Motor neuron (in vitro differentiated cells): ENCODE data around the gene NHERF1. TPM values are rescaled to one million over a fixed set of nuclear protein-coding genes. Genes with fewer than 3 reads are reported as not detected.

Experiments
- ATAC-seq, 8 experiments: fragments of 200-7000 bp; cut with Tn5 transposase; replicated peaks in 6 of 8; 2 replicates each; pipeline ENCODE4 v1.8.0; 2021; ENCODE audit warnings: mild to moderate bottlenecking in 8 of 8, moderate library complexity in 8 of 8
- H3K27ac ChIP-seq, 2 donors: fragments of 250-450 bp; sonication (Bioruptor Pico); 2 replicates each; pipeline ENCODE4 v1.9.0; 2021; ENCODE audit warnings: antibody characterized with exemption in 2 of 2, mild to moderate bottlenecking in 2 of 2, moderate library complexity in 1 of 2
- H3K4me1 ChIP-seq, 2 donors: fragments of 250-450 bp; sonication (Bioruptor Pico); replicated peaks in 1 of 2; 2 replicates each; pipeline ENCODE4 v1.6.1; 2021; ENCODE audit warnings: antibody characterized with exemption in 2 of 2, mild to moderate bottlenecking in 2 of 2, moderate library complexity in 1 of 2
- H3K4me3 ChIP-seq, 5 donors: fragments of 250-450 bp; sonication (Bioruptor Pico); 2 replicates each; pipeline ENCODE4 v1.9.0; 2021; ENCODE audit warnings: antibody characterized with exemption in 5 of 5, mild to moderate bottlenecking in 5 of 5, moderate library complexity in 4 of 5
- WGBS, 10 experiments: fragments of 450-650 bp; shearing (Covaris generic); methylation state at CpG; one replicate each; pipeline ENCODE4 v1.0.0; 2022; 5-methylcytosine and 5-hydroxymethylcytosine counted together
- in situ Hi-C, 9 experiments: fragments of 400-800 bp; cut with MboI; loops; one replicate each; pipeline ENCODE4 v1.15.0; 2021; ENCODE audit warnings: low sequenced_read_pairs in 9 of 9, low pct_unique_long_range_greater_than_20kb in 2 of 9; ENCODE audit not compliant: unreplicated experiment in 9 of 9
- total RNA-seq, 8 experiments: library from RNA; unstranded; fragments of 300-600 nt; gene quantifications; 2 replicates each; pipeline versions ENCODE4 v1.2.3 to v1.2.4, GENCODE V29; 2022

NHERF1 gene
- total RNA-seq, 8 experiments from 2014 or later, result 2.9 to 35.4 (median 12.9) TPM

DNA sequence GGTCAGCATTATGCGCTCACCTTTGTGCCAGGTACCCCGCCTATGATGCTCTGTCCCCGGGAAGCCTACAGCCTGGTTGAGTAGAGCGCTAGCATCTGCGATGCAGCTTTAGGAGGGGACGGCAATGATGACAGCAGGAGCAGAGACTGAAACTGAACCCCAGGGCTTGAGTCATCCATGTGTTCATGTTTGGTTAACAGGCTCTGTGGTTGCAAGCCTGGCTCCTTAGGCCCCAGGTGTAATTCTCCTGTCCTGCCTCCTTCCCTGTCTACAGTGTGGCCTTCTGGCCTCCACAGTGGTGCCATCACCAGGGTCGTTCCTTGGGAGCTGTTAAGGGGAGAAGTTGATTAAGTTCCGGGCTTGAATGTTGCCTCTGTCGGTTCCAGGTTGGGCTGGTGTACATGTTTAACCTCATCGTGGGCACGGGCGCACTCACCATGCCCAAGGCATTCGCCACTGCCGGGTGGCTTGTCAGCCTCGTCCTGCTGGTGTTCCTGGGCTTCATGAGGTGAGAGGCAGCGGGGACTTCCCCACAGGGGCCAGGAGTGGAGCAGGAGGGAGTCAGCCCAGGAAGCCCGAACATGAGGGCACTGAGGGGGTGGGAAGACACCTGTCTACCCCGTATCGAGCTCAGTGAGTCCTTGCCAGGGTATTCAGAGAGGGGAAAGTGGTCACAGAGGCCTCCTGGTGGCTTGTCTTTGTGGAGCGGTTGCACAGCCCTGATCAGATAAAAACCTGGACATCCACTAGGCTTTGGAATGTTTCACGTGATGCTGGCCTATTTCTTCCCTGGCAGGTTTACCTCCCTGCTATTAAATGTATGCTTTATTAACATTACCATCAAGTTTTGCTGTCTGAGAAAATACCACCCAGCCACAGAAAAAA is 36.9 kb downstream of the NHERF1 start:
- Histone ChIP-seq H3K4me3 (no peak overlapping the region), H3K4me1 (peaks cover 5 to 10% of the 10 kb centered on the region in 2 donors), H3K27ac (no peak overlapping the region)
- no peak for ATAC-seq
- in situ Hi-C loops, result no loop called here
- WGBS, 10 experiments, result 81 to 100% (median 93%) methylated on average over 2 to 18 of the region's 21 CpGs; no CpG with 5 or more reads in 1 of the 10 experiments

DNA sequence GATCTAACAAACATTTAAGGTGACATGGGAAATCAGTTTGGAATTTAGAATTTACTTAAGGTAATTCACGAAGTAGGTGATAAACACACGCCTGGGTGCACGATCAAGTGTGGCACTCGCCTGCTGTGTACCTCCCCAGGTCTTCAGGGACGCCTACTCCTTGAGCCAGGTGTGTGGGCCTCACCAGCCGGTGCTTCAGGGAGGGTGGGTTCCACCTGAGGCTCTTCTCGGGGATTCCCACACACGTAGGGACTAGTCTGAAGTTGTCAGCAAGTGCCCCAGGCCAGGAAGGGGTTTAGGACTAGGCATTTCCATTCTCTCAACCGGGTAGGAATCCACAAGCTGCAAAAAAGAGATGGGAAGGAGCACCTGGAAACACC is 37.5 kb downstream of the NHERF1 start:
- WGBS, 10 experiments, result 40 to 97% (median 91%) methylated on average over 1 to 7 of the region's 9 CpGs; no CpG with 5 or more reads in 6 of the 10 experiments
- in situ Hi-C loops, result no loop called here
- ATAC-seq, result no peak
- Histone ChIP-seq H3K27ac (no peak overlapping the region), H3K4me1 (peaks cover 5 to 10% of the 10 kb centered on the region in 2 donors), H3K4me3 (no peak overlapping the region)

DNA sequence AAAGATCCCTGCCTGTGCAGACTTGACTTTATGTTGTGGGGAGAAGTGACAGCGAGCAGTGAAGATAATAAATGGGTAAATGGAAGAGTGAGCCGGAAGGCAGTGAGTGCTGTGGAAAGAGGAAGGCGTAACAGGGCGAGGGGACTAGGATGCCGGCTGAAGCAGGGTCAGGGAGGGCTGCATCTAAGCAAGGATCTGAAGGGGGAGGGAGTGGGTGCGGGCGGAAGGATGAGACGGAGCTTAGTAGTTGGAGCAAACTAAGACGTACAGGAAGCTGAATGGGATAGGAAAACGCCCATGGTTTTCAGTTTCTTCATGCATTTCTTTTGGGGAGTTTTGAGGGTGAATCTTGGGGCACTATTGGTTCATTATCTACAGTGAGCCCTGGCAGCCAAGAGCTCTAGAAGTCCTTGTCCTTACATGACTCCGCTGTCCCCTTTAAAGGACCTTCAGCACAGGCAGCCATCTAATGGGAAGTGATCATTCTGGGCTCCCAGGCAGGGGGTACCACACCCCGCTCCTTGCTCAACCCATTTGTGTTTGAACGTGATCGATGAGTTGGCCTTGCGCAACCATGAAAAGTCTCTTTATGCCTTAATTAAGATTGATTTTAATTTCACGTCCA is 38.1 kb downstream of the NHERF1 start:
- ATAC-seq, result no peak
- 48 to 100% (median 80%) methylated on average over 1 to 11 of the region's 16 CpGs; no CpG with 5 or more reads in 2 of the 10 experiments for WGBS, 10 experiments

DNA sequence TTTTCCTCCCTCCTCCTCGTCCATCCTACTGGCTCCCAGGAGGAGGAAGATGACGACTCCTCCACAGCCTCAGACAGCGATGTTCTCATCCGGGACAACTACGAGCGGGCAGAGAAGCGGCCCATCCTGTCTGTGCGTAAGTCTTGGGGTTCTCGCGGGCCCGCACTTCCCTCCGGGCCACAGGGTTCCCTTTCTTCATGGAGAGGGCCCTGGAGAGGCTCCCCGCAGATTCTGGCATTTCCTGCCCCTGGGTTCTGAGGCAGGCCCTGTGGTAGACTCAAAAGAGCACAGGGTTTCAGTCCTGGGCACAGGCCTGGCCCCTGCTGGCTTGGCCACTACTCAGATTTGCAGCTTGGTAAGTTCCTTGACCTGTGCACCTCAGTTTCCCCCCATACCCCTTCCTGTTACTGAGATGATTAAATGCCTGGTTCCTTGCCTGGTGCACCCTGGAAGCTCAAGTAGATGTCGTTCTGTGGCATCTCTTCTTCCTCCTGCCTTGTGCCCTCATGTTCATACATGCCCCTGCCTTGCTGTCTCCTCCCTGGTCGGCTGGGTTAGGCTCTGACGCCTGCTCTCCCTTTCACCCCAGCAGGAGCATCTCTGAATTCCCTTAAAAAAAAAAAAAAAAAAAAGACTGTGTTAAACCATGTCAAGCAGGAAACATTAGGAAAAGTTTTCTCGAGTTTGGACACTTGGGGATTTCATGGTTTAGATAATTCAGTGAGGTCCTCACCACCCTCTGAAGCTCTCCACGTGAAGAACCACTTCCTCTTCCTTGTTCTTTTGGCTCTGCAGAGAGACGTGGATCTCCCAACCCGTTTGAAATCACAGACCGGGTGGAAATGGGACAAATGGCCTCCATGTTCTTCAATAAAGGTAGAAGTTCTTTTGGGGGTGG is 42.0 kb downstream of the NHERF1 start:
- no peak for ATAC-seq
- in situ Hi-C loops, result loop anchor here in 3 of 9 experiments (5.0 to 10.0 kb wide), 2 partner anchors 72 to 74 kb away; no protein-coding TSS in a partner anchor
- WGBS, 10 experiments, result 73 to 100% (median 81%) methylated on average over 2 to 12 of the region's 21 CpGs; no CpG with 5 or more reads in 2 of the 10 experiments
- Histone ChIP-seq H3K4me3 (no peak overlapping the region), H3K27ac (no peak overlapping the region), H3K4me1 (no peaks in the 10 kb centered on the region)

More for the DNA sequence above, 38.1 kb downstream of the NHERF1 start:
- in situ Hi-C loops, result no loop called here
- H3K27ac ChIP-seq, result no peak overlapping the region
- H3K4me3 ChIP-seq, result no peak overlapping the region
- H3K4me1 ChIP-seq, result peaks cover 5 to 10% of the 10 kb centered on the region in 2 donors

DNA sequence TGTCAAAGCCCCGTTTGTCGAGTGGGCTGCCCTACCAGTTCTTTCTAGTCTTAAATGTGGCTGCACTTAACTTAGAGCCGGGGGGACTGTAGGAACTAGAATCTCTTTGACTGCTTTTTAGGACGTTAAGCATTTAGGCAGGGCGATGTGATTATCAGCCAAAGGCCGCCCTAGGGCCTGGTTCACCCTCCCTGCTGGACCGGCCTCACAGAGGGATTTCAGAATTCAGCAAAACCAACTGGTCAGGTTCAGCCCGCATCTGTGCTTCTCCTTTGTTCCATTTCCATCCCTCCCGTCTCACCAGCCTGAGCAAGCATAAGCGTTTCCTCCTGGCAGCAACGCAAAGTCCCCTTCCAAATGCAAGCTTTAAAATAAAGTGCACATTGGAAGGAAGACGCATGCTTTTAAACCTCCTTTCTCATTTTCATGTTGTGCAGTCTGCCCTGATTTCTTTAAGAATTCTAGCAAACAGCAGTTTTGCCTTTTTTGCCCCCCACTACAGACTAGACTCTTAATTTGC is 44.2 kb downstream of the NHERF1 start:
- Histone ChIP-seq H3K4me1 (no peaks in the 10 kb centered on the region), H3K27ac (no peak overlapping the region), H3K4me3 (no peak overlapping the region)
- WGBS, 10 experiments, result 80 to 100% (median 96%) methylated on average over 1 to 10 of the region's 12 CpGs; no CpG with 5 or more reads in 1 of the 10 experiments
- in situ Hi-C loops, result loop anchor here in 3 of 9 experiments (5.0 to 10.0 kb wide), 2 partner anchors 70 to 72 kb away; no protein-coding TSS in a partner anchor
- ATAC-seq, result no peak

GRCh38 chr17:74795327-74796020 is 47.0 kb downstream of the NHERF1 start:
- in situ Hi-C loops, result loop anchor here in 2 of 9 experiments (10.0 kb wide), 1 partner anchor 69 kb away; no protein-coding TSS in a partner anchor
- no peak overlapping the region for H3K4me3 ChIP-seq
- WGBS, 10 experiments, result 50 to 91% (median 80%) methylated on average over 1 to 11 of the region's 18 CpGs; no CpG with 5 or more reads in 2 of the 10 experiments
- no peak for ATAC-seq
- H3K27ac ChIP-seq, result no peak overlapping the region
- no peaks in the 10 kb centered on the region for H3K4me1 ChIP-seq

DNA sequence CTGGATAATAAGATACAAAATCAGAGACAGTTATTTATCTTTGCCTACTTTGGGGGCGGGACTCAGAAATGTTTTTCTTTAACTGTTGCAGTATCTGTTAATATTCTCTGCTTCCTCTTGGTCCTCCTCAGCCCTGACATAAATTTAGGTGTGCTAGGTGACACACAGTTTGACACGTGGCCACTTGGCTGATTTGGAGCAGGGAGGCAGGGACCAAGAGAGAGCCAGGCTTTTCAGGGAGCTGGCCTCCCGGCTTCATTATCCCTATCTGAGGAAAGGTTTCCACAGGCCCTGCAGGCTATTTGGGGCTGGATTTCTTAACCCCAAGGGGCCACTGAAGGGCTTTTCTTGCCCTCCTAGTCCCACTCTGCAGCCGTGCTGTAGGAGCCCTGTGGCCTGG is 47.8 kb downstream of the NHERF1 start:
- 60 to 100% (median 82%) methylated on average over 1 to 4 of the region's 4 CpGs; no CpG with 5 or more reads in 2 of the 10 experiments for WGBS, 10 experiments
- in situ Hi-C loops, result loop anchor here in 2 of 9 experiments (10.0 kb wide), 1 partner anchor 69 kb away; no protein-coding TSS in a partner anchor

DNA sequence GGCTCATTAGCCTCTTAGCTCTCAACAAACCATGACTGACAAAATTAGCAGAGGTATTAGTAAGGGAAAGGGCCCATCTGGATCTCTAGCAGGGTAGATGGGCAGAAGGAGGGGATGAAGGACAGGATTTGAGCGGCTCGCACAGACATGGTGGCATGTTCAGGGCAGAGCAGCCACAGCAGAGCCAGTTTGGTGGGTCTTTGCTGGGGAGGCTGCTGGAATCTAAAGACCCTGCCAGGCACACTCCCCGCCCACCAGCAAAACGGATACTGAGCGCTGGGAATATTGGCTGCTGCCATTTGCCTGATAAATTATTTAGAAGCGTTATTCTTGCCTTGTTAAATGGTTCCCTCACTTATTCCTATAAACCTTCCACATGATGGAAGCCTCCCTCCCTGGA is 48.4 kb downstream of the NHERF1 start:
- 80 to 93% (median 84%) methylated on average over 1 to 4 of the region's 6 CpGs; no CpG with 5 or more reads in 6 of the 10 experiments for WGBS, 10 experiments
- no peak for ATAC-seq
- no peaks in the 10 kb centered on the region for H3K4me1 ChIP-seq
- no peak overlapping the region for H3K27ac ChIP-seq
- in situ Hi-C loops, result loop anchor here in 2 of 9 experiments (10.0 kb wide), 1 partner anchor 68 kb away; no protein-coding TSS in a partner anchor
- no peak overlapping the region for H3K4me3 ChIP-seq

More for the DNA sequence above, 47.8 kb downstream of the NHERF1 start:
- no peak overlapping the region for H3K27ac ChIP-seq
- H3K4me3 ChIP-seq, result no peak overlapping the region
- no peaks in the 10 kb centered on the region for H3K4me1 ChIP-seq
- ATAC-seq, result no peak

GRCh38 chr17:74797824-74798223 is 49.4 kb downstream of the NHERF1 start:
- no peak overlapping the region for H3K4me3 ChIP-seq
- 67 to 100% (median 95%) methylated on average over 1 to 3 of the region's 4 CpGs; no CpG with 5 or more reads in 6 of the 10 experiments for WGBS, 10 experiments
- no peaks in the 10 kb centered on the region for H3K4me1 ChIP-seq
- no peak for ATAC-seq
- no peak overlapping the region for H3K27ac ChIP-seq
- in situ Hi-C loops, result loop anchor here in 2 of 9 experiments (10.0 kb wide), 1 partner anchor 67 kb away; no protein-coding TSS in a partner anchor

GRCh38 chr17:74798239-74798707 is 49.8 kb downstream of the NHERF1 start:
- no peaks in the 10 kb centered on the region for H3K4me1 ChIP-seq
- in situ Hi-C loops, result loop anchor here in 2 of 9 experiments (10.0 kb wide), 1 partner anchor 67 kb away; no protein-coding TSS in a partner anchor
- no peak for ATAC-seq
- H3K4me3 ChIP-seq, result no peak overlapping the region
- 42 to 93% (median 88%) methylated on average over 2 to 7 of the region's 8 CpGs; no CpG with 5 or more reads in 6 of the 10 experiments for WGBS, 10 experiments
- H3K27ac ChIP-seq, result no peak overlapping the region

DNA sequence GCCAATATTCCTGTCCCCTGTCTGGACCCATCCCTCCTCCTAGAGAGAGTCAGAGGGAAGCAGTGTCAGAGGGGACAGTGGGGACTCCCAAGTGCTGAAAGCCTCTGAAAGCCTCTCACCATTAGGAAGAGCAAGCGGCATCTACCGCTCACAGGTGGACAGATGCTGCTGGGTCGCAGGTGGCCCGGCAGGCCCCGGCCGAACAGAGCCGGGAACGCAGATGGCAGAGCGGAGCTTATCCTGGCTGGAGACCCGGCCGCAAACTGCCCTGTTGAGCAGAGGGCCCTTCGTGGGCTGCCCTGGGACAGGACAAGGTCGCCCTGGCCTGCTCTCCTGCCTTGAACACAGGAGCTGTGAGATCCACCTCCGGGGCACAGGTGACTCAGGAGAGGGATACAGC is 50.7 kb downstream of the NHERF1 start:
- in situ Hi-C loops, result loop anchor here in 2 of 9 experiments (10.0 kb wide), 1 partner anchor 66 kb away; no protein-coding TSS in a partner anchor
- H3K4me1 ChIP-seq, result no peaks in the 10 kb centered on the region
- no peak for ATAC-seq
- 90 to 100% (median 100%) methylated on average over 1 to 7 of the region's 14 CpGs; no CpG with 5 or more reads in 7 of the 10 experiments for WGBS, 10 experiments
- H3K4me3 ChIP-seq, result no peak overlapping the region
- H3K27ac ChIP-seq, result no peak overlapping the region
